Epidermal melanocyte (primary cell): ENCODE measurements around the gene RFX2.
A peak's percentile ranks its signal among the peaks of the same experiment; 100 is the strongest.
"Not testable (repeated sequence)": the region's sequence is repeated elsewhere in the genome, so short reads cannot be mapped to it uniquely, and the experiment has no call there.

ENCODE experiments used
- DNase-seq: peaks from one replicate; pipeline ENCODE4 v3.0.0; 2011; ENCODE audit warnings: low spot score; ENCODE audit not compliant: insufficient read length

RFX2 gene

GRCh38 chr19:5992756-5993155 lies 117.5 kb downstream of the RFX2 start:
- no peak for DNase-seq

- no peak for DNase-seq
These were observed 119.0 kb downstream of the RFX2 start for GRCh38 chr19:5991244-5991838.

- no peak for DNase-seq
These were observed 120.0 kb downstream of the RFX2 start for GRCh38 chr19:5990289-5990797.

GRCh38 chr19:5989388-5990074 lies 120.8 kb downstream of the RFX2 start:
- DNase-seq, result no peak

GRCh38 chr19:5988517-5989387 lies 121.5 kb downstream of the RFX2 start:
- no peak for DNase-seq

GRCh38 chr19:5987077-5987818 lies 123.1 kb downstream of the RFX2 start:
- peak; percentile 94 for DNase-seq

- DNase-seq, result not testable (repeated sequence)
These were observed 124.5 kb downstream of the RFX2 start for GRCh38 chr19:5985837-5986236.

- no peak for DNase-seq
These were observed 125.1 kb downstream of the RFX2 start for GRCh38 chr19:5985098-5985783.

GRCh38 chr19:5984600-5984999 lies 125.7 kb downstream of the RFX2 start:
- no peak for DNase-seq

- no peak for DNase-seq
These were observed 126.8 kb downstream of the RFX2 start for GRCh38 chr19:5983367-5983955.

GRCh38 chr19:5978606-5979552 lies 131.4 kb downstream of the RFX2 start:
- no peak for DNase-seq

GRCh38 chr19:5977785-5978605 lies 132.3 kb downstream of the RFX2 start, which contains the start of gene RANBP3:
Gene RANBP3 (minus strand): TSS chr19:5978140. CDS start chr19:5978082, 58 bp downstream.
- DNase-seq, result peak; percentile 97

GRCh38 chr19:5977222-5977784 lies 133.0 kb downstream of the RFX2 start:
- DNase-seq, result no peak

- no peak for DNase-seq
These were observed 133.5 kb downstream of the RFX2 start for GRCh38 chr19:5976768-5977167.

- DNase-seq, result no peak
These were observed 134.9 kb downstream of the RFX2 start for GRCh38 chr19:5975388-5975728.

- DNase-seq, result no peak
These were observed 135.4 kb downstream of the RFX2 start for GRCh38 chr19:5974721-5975387.

GRCh38 chr19:5973867-5974635 lies 136.2 kb downstream of the RFX2 start:
- DNase-seq, result no peak
